CD4-positive, alpha-beta T cell (primary cell): Measurements from ENCODE around the gene HOXD11. TPM values are rescaled to one million over a fixed set of nuclear protein-coding genes. Genes with fewer than 3 reads are reported as not detected.
A peak's percentile ranks its signal among the peaks of the same experiment; 100 is the strongest.

Experiments
- ATAC-seq: fragments of 200-7000 bp; cut with Tn5 transposase; one replicate; pipeline ENCODE4 v1.10.0; 2022; ENCODE audit warnings: mild to moderate bottlenecking; ENCODE audit not compliant: poor library complexity
- CTCF ChIA-PET: fragments of 350-600 bp; sonication (Branson Sonifier 250); formaldehyde crosslinking; loops from one replicate; lab custom pipeline; 2021; ENCODE audit warnings: antibody characterized with exemption, inconsistent platforms; lab: Charles Lee
- POLR2A ChIA-PET: fragments of 350-600 bp; sonication (Branson Sonifier 250); formaldehyde crosslinking; loops from one replicate; lab custom pipeline; 2021; ENCODE audit warnings: antibody characterized with exemption, inconsistent platforms; lab: Charles Lee
- DNase-seq, 14 experiments: peaks; one replicate each; pipeline ENCODE4 v3.0.0-alpha.2; 2013 to 2020; ENCODE audit warnings: mixed read lengths in 2 of 14
- H3K27ac ChIP-seq, 2 donors: one replicate each; pipeline versions ENCODE4 v1.5.1 to v1.7.0; 2013; ENCODE audit warnings: low read length in 2 of 2, low read depth in 1 of 2, mild to moderate bottlenecking in 1 of 2
- H3K27me3 ChIP-seq, 2 experiments: 1 replicate in 1 of 2; 2 replicates in 1 of 2; pipeline versions ENCODE4 v1.6.1 to v1.7.0; 2013; ENCODE audit warnings: low read length in 2 of 2, control low read depth in 1 of 2, mild to moderate bottlenecking in 1 of 2, moderate library complexity in 1 of 2; ENCODE audit not compliant: insufficient read depth in 2 of 2, control insufficient read depth in 1 of 2
- H3K36me3 ChIP-seq: one replicate; pipeline ENCODE4 v1.6.1; 2013; ENCODE audit warnings: low read length, control low read depth; ENCODE audit not compliant: insufficient read depth
- H3K4me1 ChIP-seq: one replicate; pipeline ENCODE4 v1.6.1; 2013; ENCODE audit warnings: low read length, control low read depth; ENCODE audit not compliant: insufficient read depth
- H3K4me3 ChIP-seq: one replicate; pipeline ENCODE4 v1.5.1; 2013; ENCODE audit warnings: mild to moderate bottlenecking, low read length, moderate library complexity
- H3K9me3 ChIP-seq, 2 experiments: 1 replicate in 1 of 2; 2 replicates in 1 of 2; pipeline versions ENCODE4 v1.6.1 to v1.7.0; 2013; ENCODE audit warnings: low read length in 2 of 2, mild to moderate bottlenecking in 2 of 2, control low read depth in 1 of 2, moderate library complexity in 1 of 2; ENCODE audit not compliant: control insufficient read depth in 1 of 2, insufficient read depth in 1 of 2
- H3K27ac Mint-ChIP-seq: one replicate; pipeline ENCODE4 v1.8.0; 2020; ENCODE audit warnings: mixed read lengths
- H3K27me3 Mint-ChIP-seq: one replicate; pipeline ENCODE4 v1.8.0; 2021; ENCODE audit warnings: mixed read lengths
- H3K36me3 Mint-ChIP-seq: one replicate; pipeline ENCODE4 v1.8.0; 2021; ENCODE audit warnings: low read depth, mixed read lengths
- H3K4me1 Mint-ChIP-seq: one replicate; pipeline ENCODE4 v1.8.0; 2021; ENCODE audit warnings: low read depth, mixed read lengths
- H3K4me3 Mint-ChIP-seq: one replicate; pipeline ENCODE4 v1.8.0; 2020; ENCODE audit warnings: mild to moderate bottlenecking, mixed read lengths
- H3K9me3 Mint-ChIP-seq: one replicate; pipeline ENCODE4 v1.8.0; 2020; ENCODE audit warnings: mixed read lengths
- CTCF ChIP-seq: fragments of 200-600 bp; IDR thresholded peaks from one replicate; pipeline ENCODE4 v1.8.0; 2022; ENCODE audit warnings: antibody characterized with exemption, mild to moderate bottlenecking
- intact Hi-C, 2 experiments: fragments of 100-400 bp; cut with DNase I in 1 of 2; cut with micrococcal nuclease in 1 of 2; formaldehyde crosslinking; loops; one replicate each; pipeline versions ENCODE4 v1.15.1 to v1.9.0; 2023 to 2025; cut with DNase I, micrococcal nuclease
- total RNA-seq, 174 experiments: library from RNA in 2 of 174; stranded (reverse) in 2 of 174; gene quantifications; one replicate each; pipeline ENCODE4 v1.2.3 and lab custom pipeline; 2021 to 2026

The HOXD11 gene
- total RNA-seq, 2 experiments from 2014 or later, result not detected

GRCh38 chr2:176130147-176130956 is 23.3 kb downstream of the HOXD11 start:
- Histone ChIP-seq H3K27ac (no peak overlapping the region), H3K4me1 (peaks cover 33% of the 10 kb centered on the region), H3K9me3 (peaks cover 0 to 18% of the 10 kb centered on the region in 2 experiments), H3K27me3 (peaks cover 83 to 92% of the 10 kb centered on the region in 2 experiments), H3K4me3 (no peak overlapping the region), H3K36me3 (no peaks in the 10 kb centered on the region)
- DNase-seq, result peak in 2 of 14 experiments; percentile 38 to 54
- ChIA-PET CTCF (no interaction called here), POLR2A (interaction anchor here (0.9 kb wide), 1 partner anchor 14 kb away, joined by 3 read pairs; no protein-coding TSS in a partner anchor)
- peak; percentile 36 for ATAC-seq
- Mint-ChIP-seq H3K27ac (peak overlapping the region; percentile 50), H3K4me3 (peak overlapping the region; percentile 70), H3K27me3 (peaks cover 90% of the 10 kb centered on the region), H3K4me1 (peaks cover 45% of the 10 kb centered on the region), H3K36me3 (no peaks in the 10 kb centered on the region), H3K9me3 (no peaks in the 10 kb centered on the region)
- TF ChIP-seq CTCF, result no peak
- intact Hi-C loops, result loop anchor here in 1 of 2 experiments (5.0 to 10.0 kb wide), 2 partner anchors 43 to 1284 kb away; no protein-coding TSS in a partner anchor

GRCh38 chr2:176130957-176131847 is 24.1 kb downstream of the HOXD11 start:
- DNase-seq (no peak), ATAC-seq (no peak)
- intact Hi-C loops, result loop anchor here in 1 of 2 experiments (5.0 to 10.0 kb wide), 2 partner anchors 44 to 1284 kb away; no protein-coding TSS in a partner anchor
- Histone ChIP-seq H3K27ac (no peak overlapping the region), H3K9me3 (peaks cover 0 to 23% of the 10 kb centered on the region in 2 experiments), H3K4me3 (no peak overlapping the region), H3K4me1 (peaks cover 39% of the 10 kb centered on the region), H3K27me3 (peaks cover 83 to 92% of the 10 kb centered on the region in 2 experiments), H3K36me3 (no peaks in the 10 kb centered on the region)
- ChIA-PET CTCF (no interaction called here), POLR2A (interaction anchor here (0.7 to 0.9 kb wide), 2 partner anchors 13 to 39 kb away, joined by 3 read pairs; no protein-coding TSS in a partner anchor)
- Mint-ChIP-seq H3K4me3 (peak overlapping the region; percentile 70), H3K4me1 (peaks cover 52% of the 10 kb centered on the region), H3K36me3 (no peaks in the 10 kb centered on the region), H3K27me3 (peaks cover 90% of the 10 kb centered on the region), H3K9me3 (no peaks in the 10 kb centered on the region), H3K27ac (peak overlapping the region; percentile 50)
- no peak for TF ChIP-seq CTCF

GRCh38 chr2:176131848-176132158 is 24.7 kb downstream of the HOXD11 start:
- CTCF ChIA-PET, result interaction anchor here (0.9 kb wide), 1 partner anchor 12 kb away, joined by 5 read pairs; no protein-coding TSS in a partner anchor
- H3K4me1 Mint-ChIP-seq, result peaks cover 55% of the 10 kb centered on the region

More at GRCh38 chr2:176131848-176132158, 24.7 kb downstream of the HOXD11 start:
- ATAC-seq, result no peak
- Histone ChIP-seq H3K4me1 (peaks cover 44% of the 10 kb centered on the region), H3K36me3 (no peaks in the 10 kb centered on the region), H3K27ac (no peak overlapping the region), H3K27me3 (peaks cover 83 to 92% of the 10 kb centered on the region in 2 experiments), H3K4me3 (peak overlapping the region; percentile 36), H3K9me3 (peaks cover 0 to 27% of the 10 kb centered on the region in 2 experiments)
- no peak for DNase-seq
- H3K36me3 Mint-ChIP-seq, result no peaks in the 10 kb centered on the region
- peak overlapping the region; percentile 71 for H3K4me3 Mint-ChIP-seq
- peaks cover 88% of the 10 kb centered on the region for H3K27me3 Mint-ChIP-seq
- intact Hi-C loops, result loop anchor here in 1 of 2 experiments (5.0 to 10.0 kb wide), 2 partner anchors 45 to 1283 kb away; no protein-coding TSS in a partner anchor
- H3K27ac Mint-ChIP-seq, result no peak overlapping the region
- TF ChIP-seq CTCF, result no peak
- POLR2A ChIA-PET, result no interaction called here
- no peaks in the 10 kb centered on the region for H3K9me3 Mint-ChIP-seq
